SU-DHL-6 (cell line): ENCODE measurements around the gene JMJD4.

ENCODE experiments used
- H2AFZ ChIP-seq: fragments of 200-600 bp; sonication (generic); 2 replicates; pipeline ENCODE4 v1.6.1; 2014; ENCODE audit warnings: low read depth, mild to moderate bottlenecking, moderate library complexity, mixed read lengths, antibody characterized with exemption, low read length; ENCODE audit not compliant: severe bottlenecking
- H3F3A ChIP-seq: fragments of 200-600 bp; shearing (Covaris generic); 2 replicates; pipeline ENCODE4 v1.6.0; 2016; ENCODE audit warnings: antibody characterized with exemption, mild to moderate bottlenecking; ENCODE audit not compliant: insufficient read depth
- H3K27ac ChIP-seq: fragments of 200-600 bp; sonication (generic); 2 replicates; pipeline ENCODE4 v1.5.1; 2016; ENCODE audit warnings: low read depth, mild to moderate bottlenecking, low read length, moderate library complexity, mixed read lengths
- H3K27me3 ChIP-seq: fragments of 200-600 bp; sonication (generic), shearing (Covaris generic); 2 replicates; pipeline ENCODE4 v1.6.0; 2014; ENCODE audit warnings: mild to moderate bottlenecking, low read length
- H3K36me3 ChIP-seq: fragments of 200-600 bp; sonication (generic); 2 replicates; pipeline ENCODE4 v1.6.1; 2014; ENCODE audit warnings: mild to moderate bottlenecking, low read length, mixed read lengths
- H3K4me2 ChIP-seq: fragments of 300-600, 200-600 bp; shearing (Covaris generic), sonication (generic); 2 replicates; pipeline ENCODE4 v1.6.0; 2014; ENCODE audit warnings: low read length, low read depth, mild to moderate bottlenecking; ENCODE audit not compliant: poor library complexity, severe bottlenecking
- H3K4me3 ChIP-seq: fragments of 200-600 bp; sonication (generic); 2 replicates; pipeline ENCODE4 v1.5.1; 2014; ENCODE audit warnings: antibody characterized with exemption, low read length, mild to moderate bottlenecking, mixed read lengths; ENCODE audit not compliant: insufficient read depth, poor library complexity, severe bottlenecking
- H3K79me2 ChIP-seq: fragments of 200-600 bp; sonication (generic); 2 replicates; pipeline ENCODE4 v1.6.1; 2014; ENCODE audit warnings: mild to moderate bottlenecking, low read length, moderate library complexity; ENCODE audit not compliant: insufficient read depth
- H3K9ac ChIP-seq: fragments of 200-600 bp; sonication (generic); 2 replicates; pipeline ENCODE4 v1.7.0; 2014; ENCODE audit warnings: mild to moderate bottlenecking, low read length
- H3K9me2 ChIP-seq: fragments of 200-600 bp; sonication (generic); replicated peaks from 2 replicates; pipeline ENCODE4 v1.6.1; 2014; ENCODE audit warnings: low read length; ENCODE audit not compliant: insufficient read depth
- H3K9me3 ChIP-seq: fragments of 200-600 bp; sonication (generic); 2 replicates; pipeline ENCODE4 v1.6.1; 2014; ENCODE audit warnings: low read length, mixed read lengths; ENCODE audit not compliant: insufficient read depth
- H4K20me1 ChIP-seq: fragments of 200-600 bp; sonication (generic); 2 replicates; pipeline ENCODE4 v1.6.1; 2014; ENCODE audit warnings: low read depth, mild to moderate bottlenecking, antibody characterized with exemption, low read length, moderate library complexity, mixed read lengths
- EZH2phosphoT487 ChIP-seq: fragments of 200-600 bp; sonication (generic), shearing (Covaris generic); conservative IDR thresholded peaks from 2 replicates; pipeline ENCODE4 v1.6.1; 2018; ENCODE audit warnings: mild to moderate bottlenecking, antibody characterized with exemption, low read length, moderate library complexity, mixed read lengths
- TF ChIP-seq, protein P1 (sequence below): fragments of 200-600 bp; sonication (generic); IDR thresholded peaks from one replicate; pipeline ENCODE4 v1.5.1; 2017; ENCODE audit warnings: antibody characterized with exemption, mild to moderate bottlenecking, low read length, moderate library complexity; ENCODE audit not compliant: insufficient read depth, poor library complexity, severe bottlenecking

JMJD4 gene

DNA sequence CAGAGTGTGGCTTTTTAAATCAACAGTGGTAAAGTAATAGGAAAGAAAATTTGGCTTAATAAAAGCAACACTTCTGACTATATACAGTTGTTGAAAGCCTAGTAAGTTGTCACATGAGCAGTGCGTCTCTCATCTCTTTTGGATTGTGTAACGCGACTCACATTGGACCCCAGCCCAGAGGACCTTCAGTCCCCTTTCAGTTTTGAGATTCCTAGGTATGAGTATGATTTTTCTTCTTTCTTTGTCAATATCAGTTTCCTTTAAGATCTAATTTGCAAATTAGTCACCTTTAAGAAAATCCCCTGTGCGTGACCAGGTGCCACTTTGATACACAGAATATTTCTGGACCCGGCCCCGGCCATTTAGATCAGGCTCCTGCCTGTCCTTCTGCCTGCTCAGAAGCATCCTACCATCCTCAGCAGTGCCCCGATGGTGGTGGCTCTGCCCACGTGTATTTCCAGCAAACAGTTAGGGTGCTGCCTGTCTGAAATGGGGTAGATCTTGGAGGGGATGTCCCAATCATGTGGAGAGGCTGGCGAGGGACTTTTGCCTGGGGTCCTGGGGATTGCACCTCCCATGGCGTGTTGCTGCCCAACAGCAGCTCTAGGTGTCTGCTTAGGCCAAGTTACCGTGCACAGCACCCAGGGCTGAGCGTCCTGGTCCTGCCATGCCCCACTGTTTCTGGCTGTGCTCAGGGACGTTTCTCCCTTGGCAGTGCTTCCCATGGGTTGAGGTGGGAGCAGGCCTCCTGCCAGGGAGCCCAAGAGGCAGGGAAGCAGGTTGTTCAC, 21.3 kb upstream of the JMJD4 start:
- no peak overlapping the region for H3K27ac ChIP-seq
- no peak overlapping the region for H3K9ac ChIP-seq
- H3K9me3 ChIP-seq: no peaks in the 10 kb centered on the region
- H4K20me1 ChIP-seq: no peaks in the 10 kb centered on the region
- H3F3A ChIP-seq: no peaks in the 10 kb centered on the region
- H3K9me2 ChIP-seq: no peaks in the 10 kb centered on the region
- H3K36me3 ChIP-seq: no peaks in the 10 kb centered on the region
- H3K27me3 ChIP-seq: no peaks in the 10 kb centered on the region
- TF ChIP-seq EZH2phosphoT487: no peak
- no peak overlapping the region for H3K4me3 ChIP-seq
- peaks cover 9% of the 10 kb centered on the region; the same call in 1 of the 2 replicates for H3K79me2 ChIP-seq
- no peak overlapping the region for H2AFZ ChIP-seq
- no peak overlapping the region for H3K4me2 ChIP-seq

GRCh38 chr1:227754958-227755357, 19.9 kb upstream of the JMJD4 start:
- H3K36me3 ChIP-seq: no peaks in the 10 kb centered on the region
- no peak for TF ChIP-seq EZH2phosphoT487
- TF ChIP-seq, protein P1, sequence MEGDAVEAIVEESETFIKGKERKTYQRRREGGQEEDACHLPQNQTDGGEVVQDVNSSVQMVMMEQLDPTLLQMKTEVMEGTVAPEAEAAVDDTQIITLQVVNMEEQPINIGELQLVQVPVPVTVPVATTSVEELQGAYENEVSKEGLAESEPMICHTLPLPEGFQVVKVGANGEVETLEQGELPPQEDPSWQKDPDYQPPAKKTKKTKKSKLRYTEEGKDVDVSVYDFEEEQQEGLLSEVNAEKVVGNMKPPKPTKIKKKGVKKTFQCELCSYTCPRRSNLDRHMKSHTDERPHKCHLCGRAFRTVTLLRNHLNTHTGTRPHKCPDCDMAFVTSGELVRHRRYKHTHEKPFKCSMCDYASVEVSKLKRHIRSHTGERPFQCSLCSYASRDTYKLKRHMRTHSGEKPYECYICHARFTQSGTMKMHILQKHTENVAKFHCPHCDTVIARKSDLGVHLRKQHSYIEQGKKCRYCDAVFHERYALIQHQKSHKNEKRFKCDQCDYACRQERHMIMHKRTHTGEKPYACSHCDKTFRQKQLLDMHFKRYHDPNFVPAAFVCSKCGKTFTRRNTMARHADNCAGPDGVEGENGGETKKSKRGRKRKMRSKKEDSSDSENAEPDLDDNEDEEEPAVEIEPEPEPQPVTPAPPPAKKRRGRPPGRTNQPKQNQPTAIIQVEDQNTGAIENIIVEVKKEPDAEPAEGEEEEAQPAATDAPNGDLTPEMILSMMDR: no peak

GRCh38 chr1:227753999-227754711, 19.1 kb upstream of the JMJD4 start:
- Histone ChIP-seq H3F3A (no peaks in the 10 kb centered on the region), H3K9ac (no peak overlapping the region), H3K4me3 (no peak overlapping the region), H4K20me1 (no peaks in the 10 kb centered on the region), H3K9me2 (no peaks in the 10 kb centered on the region), H3K27me3 (no peaks in the 10 kb centered on the region), H3K4me2 (no peak overlapping the region), H2AFZ (no peak overlapping the region), H3K79me2 (peaks cover 13% of the 10 kb centered on the region; the same call in 1 of the 2 replicates), H3K36me3 (no peaks in the 10 kb centered on the region), H3K27ac (no peak overlapping the region), H3K9me3 (no peaks in the 10 kb centered on the region)
- no peak for TF ChIP-seq EZH2phosphoT487
- TF ChIP-seq, protein P1: no peak

More at GRCh38 chr1:227754958-227755357, 19.9 kb upstream of the JMJD4 start:
- Histone ChIP-seq H3K4me2 (no peak overlapping the region), H3K79me2 (peaks cover 13% of the 10 kb centered on the region; the same call in 1 of the 2 replicates), H3F3A (no peaks in the 10 kb centered on the region), H3K27ac (no peak overlapping the region), H4K20me1 (no peaks in the 10 kb centered on the region), H2AFZ (no peak overlapping the region), H3K9me2 (no peaks in the 10 kb centered on the region), H3K27me3 (no peaks in the 10 kb centered on the region), H3K9ac (no peak overlapping the region), H3K4me3 (no peak overlapping the region), H3K9me3 (no peaks in the 10 kb centered on the region)
